ENCODE measurements around the gene DOLK.

DOLK gene

DNA sequence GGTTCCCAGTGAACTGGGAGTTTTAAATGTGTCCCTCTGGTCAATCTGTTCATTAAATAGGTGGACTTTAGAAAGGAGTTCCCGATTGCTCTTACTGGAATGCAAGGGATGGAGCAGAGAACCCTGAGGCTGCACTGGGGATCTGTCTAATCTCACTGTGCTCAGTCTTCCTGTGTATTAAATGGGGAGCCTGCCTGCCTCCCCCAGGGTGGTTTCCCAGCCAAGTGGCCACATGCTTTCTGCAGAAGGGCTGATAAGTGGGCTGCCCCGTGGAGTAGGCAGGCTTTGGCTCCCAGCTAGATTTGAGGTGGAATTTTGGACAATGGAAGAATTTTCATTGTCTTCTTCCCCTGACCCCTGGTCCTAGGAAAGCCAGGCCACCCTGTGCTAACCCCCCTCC is 40.7 kb downstream of the DOLK start:
- DNase-seq (ENCODE audit: low read depth): no peak

DNA sequence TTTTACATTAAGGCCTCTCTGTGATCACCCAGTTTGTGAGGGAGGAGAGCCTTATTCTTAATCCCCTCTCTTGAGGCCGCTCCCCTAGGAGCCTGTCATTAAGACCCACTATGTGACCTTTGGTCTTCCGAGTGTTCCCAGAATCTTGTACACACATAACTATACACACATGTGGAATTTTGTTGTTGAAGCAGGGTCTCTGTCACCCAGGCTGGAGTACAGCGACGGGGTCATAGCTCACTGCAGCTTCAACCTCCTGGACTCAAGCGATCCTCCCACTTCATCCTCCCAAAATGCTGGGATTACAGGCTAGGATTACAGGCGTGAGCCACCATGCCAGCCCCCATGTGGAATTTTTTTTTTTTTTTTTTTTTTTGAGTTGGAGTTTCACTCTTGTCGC is 41.4 kb downstream of the DOLK start:
- no peak for DNase-seq (ENCODE audit: low read depth)

DNA sequence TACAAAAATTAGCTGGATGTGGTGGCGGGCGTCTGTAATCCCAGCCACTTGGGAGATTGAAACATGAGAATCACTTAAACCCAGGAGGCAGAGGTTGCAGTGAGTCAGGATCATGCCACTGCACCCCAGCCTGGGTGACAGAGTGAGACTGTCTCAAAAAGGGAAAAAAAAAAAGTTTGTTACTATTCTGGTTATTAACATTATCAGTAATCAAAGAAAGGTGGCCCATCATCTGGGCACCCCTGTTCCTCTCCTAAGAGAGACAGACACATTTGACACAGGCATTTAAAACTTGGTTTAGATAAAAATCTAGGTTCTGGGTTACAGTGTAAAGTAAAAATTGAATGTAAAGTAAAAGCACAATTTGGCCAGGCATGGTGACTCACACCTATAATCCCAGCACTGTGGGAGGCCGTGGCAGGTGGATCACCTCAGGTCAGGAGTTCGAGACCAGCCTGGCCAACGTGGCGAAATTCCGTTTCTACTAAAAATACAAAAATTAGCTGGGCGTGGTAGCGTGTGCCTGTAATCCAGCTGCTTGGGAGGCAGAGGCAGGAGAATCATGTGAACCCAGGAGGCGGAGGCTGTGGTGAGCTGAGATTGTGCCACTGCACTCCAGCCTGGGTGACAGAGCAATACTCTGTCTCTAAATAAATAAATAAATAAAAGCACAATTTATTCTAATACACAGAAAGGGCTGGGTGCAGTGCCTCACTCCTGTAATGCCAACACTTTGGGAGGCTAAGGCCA is 43.4 kb downstream of the DOLK start:
- no peak for DNase-seq (ENCODE audit: low read depth)

GRCh38 chr9:128903079-128903461 is 44.3 kb downstream of the DOLK start:
- no peak for DNase-seq (ENCODE audit: low read depth)

GRCh38 chr9:128902351-128903078 is 44.9 kb downstream of the DOLK start:
- no peak for DNase-seq (ENCODE audit: low read depth)

DNA sequence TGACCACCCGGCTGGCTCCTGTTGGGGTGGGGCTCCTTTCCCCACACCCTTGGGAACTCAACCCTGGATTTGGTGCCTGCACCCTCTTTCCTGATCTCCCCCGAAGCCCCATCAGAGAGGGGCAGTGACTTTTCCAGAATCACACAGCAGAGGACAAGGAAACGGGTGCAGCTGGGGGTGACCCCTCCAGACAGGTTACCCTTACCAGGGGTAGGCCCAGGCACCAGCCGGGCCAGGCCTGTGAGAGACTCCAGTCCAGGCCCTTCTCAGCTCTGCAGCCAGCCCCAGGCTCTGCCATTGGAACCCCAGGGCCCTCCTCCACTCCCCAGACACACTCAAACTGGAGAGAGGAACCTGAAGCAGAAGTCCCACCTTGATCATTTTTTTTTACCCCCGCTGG is 45.6 kb downstream of the DOLK start:
- no peak for DNase-seq (ENCODE audit: low read depth)

DNA sequence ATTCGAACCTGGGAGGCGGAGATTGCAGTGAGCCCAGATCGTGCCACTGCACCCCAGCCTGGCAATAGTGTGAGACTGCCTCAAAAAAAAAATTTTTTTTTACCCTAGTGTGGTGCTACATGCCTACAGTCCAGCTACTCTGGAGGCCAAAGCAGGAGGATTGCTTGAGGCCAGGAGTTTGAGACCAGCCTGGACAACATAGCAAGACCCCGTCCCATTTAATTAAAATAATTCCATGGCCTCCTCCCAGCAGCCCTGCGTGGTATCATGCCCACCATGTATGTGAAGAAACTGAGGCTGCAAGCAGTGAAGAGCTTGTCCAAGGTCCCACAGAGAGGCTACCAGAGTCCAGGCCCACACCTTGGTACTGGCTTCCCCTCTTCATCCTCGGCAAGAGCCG is 46.0 kb downstream of the DOLK start:
- no peak for DNase-seq (ENCODE audit: low read depth)

DNA sequence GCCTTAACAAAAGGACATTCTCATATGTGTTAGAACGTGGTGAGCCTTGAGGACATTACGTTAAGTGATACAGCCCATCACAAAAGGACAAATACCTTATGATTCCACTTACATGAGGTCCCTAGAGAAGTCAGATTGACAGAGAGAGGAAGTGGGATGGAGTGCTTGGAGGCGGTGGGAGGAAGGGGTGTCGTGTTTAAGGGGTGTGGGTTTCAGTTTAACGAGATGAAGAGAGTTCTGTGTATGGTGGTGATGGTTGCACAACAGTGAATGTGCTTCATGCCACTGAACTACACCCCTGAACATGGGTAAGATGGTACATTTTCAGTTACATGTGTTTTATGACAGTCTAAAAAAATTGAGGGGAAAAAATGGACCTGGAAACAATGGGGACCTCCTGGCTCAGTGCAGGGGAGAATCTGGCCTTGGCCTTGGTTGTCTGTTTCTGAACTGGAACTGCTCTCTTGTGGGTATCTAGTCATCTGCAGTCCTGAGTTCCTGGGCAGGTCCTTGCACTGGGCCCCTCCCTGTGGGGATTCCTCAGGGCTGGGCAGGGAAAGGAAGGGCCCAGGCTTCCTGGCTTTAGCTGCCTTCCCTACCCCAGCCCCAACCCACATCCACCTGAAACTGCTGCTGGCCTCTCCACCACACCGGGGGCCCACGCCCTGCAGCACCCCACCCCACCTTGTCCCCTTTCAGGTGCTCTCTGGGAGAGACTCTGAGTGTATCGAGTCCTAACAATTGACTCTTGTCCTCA is 47.7 kb downstream of the DOLK start:
- DNase-seq (ENCODE audit: low read depth): no peak

GRCh38 chr9:128898845-128899565 is 48.4 kb downstream of the DOLK start:
- DNase-seq (ENCODE audit: low read depth): no peak

- DNase-seq (ENCODE audit: low read depth): no peak
Observed at GRCh38 chr9:128898382-128898781, 49.0 kb downstream of the DOLK start.

DNA sequence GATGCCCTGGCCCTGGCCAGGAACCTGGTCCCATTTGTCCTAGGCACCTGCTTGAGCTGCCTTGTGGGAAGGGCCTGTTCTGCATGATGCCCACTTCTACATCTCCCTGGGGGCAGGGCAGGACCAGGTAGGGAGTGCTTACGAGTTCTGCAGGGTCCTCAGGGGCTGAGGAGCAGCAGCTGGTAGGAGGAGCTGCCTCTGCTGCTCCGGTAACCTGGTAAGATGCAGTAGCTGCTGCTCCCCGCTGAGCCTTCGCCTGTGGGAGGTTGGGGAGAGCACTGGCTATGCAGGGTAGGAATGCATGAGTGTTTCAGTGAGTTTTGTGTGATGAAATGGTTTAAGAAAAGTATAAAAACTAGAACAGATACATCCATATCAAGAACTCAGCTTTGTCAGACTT is 51.8 kb downstream of the DOLK start:
- DNase-seq (ENCODE audit: low read depth): no peak

Data from GM04503 (cell line).